Hepatocyte (in vitro differentiated cells): ENCODE measurements around the gene SKOR2. TPM values are rescaled to one million over a fixed set of nuclear protein-coding genes. Genes with fewer than 3 reads are reported as not detected.

Experiments
- DNase-seq: peaks from one replicate; pipeline ENCODE4 v3.0.0-alpha.2; 2016; ENCODE audit warnings: low spot score
- H2AFZ ChIP-seq: fragments of 200-600 bp; sonication (generic); 2 replicates; pipeline ENCODE4 v1.6.0; 2016; ENCODE audit warnings: antibody characterized with exemption, mild to moderate bottlenecking
- H3K27ac ChIP-seq: fragments of 200-600 bp; sonication (generic); 2 replicates; pipeline ENCODE4 v1.5.1; 2016; ENCODE audit warnings: mild to moderate bottlenecking
- H3K27me3 ChIP-seq: fragments of 200-600 bp; sonication (generic); 2 replicates; pipeline ENCODE4 v1.6.1; 2016
- H3K36me3 ChIP-seq: fragments of 200-600 bp; sonication (generic); replicated peaks from 2 replicates; pipeline ENCODE4 v1.5.1; 2016; ENCODE audit warnings: low read depth; ENCODE audit not compliant: insufficient read depth
- H3K4me1 ChIP-seq: fragments of 200-600 bp; sonication (generic); 2 replicates; pipeline ENCODE4 v1.5.1; 2016; ENCODE audit warnings: mild to moderate bottlenecking, moderate library complexity; ENCODE audit not compliant: insufficient read depth
- H3K4me2 ChIP-seq: fragments of 200-600 bp; sonication (generic); 2 replicates; pipeline ENCODE4 v1.6.0; 2016
- H3K4me3 ChIP-seq: fragments of 200-600 bp; sonication (generic); 2 replicates; pipeline ENCODE4 v1.5.1; 2016; ENCODE audit warnings: mild to moderate bottlenecking
- H3K79me2 ChIP-seq: fragments of 200-600 bp; sonication (generic); 2 replicates; pipeline ENCODE4 v1.6.0; 2017; ENCODE audit warnings: mild to moderate bottlenecking
- H3K9me2 ChIP-seq: fragments of 200-600 bp; sonication (generic); replicated peaks from 2 replicates; pipeline ENCODE4 v1.6.0; 2017; ENCODE audit warnings: mild to moderate bottlenecking; ENCODE audit not compliant: insufficient read depth
- H3K9me3 ChIP-seq: fragments of 200-600 bp; sonication (generic); 2 replicates; pipeline ENCODE4 v1.5.1; 2016; ENCODE audit warnings: low read depth, mild to moderate bottlenecking
- H4K20me1 ChIP-seq: fragments of 200-600 bp; sonication (generic); 2 replicates; pipeline ENCODE4 v1.6.0; 2016; ENCODE audit warnings: mild to moderate bottlenecking; ENCODE audit not compliant: insufficient read depth, poor library complexity, severe bottlenecking
- CTCF ChIP-seq: fragments of 200-600 bp; sonication (generic); IDR thresholded peaks from 2 replicates; pipeline ENCODE4 v1.5.1; 2016; ENCODE audit warnings: antibody characterized with exemption, mild to moderate bottlenecking; ENCODE audit not compliant: poor library complexity
- EZH2 ChIP-seq: fragments of 200-600 bp; sonication (generic); IDR thresholded peaks from 2 replicates; pipeline ENCODE4 v1.6.1; 2016; ENCODE audit warnings: antibody characterized with exemption, mild to moderate bottlenecking, borderline replicate concordance
- EZH2phosphoT487 ChIP-seq: fragments of 200-600 bp; sonication (generic); IDR thresholded peaks from one replicate; pipeline ENCODE4 v1.6.1; 2018; ENCODE audit warnings: antibody characterized with exemption, mild to moderate bottlenecking, low read depth, moderate library complexity; ENCODE audit not compliant: unreplicated experiment, severe bottlenecking
- WGBS: methylation state at CpG from one replicate; pipeline ENCODE4 v1.1.6; 2016; ENCODE audit warnings: low lambda C conversion rate; ENCODE audit errors: missing lambda C conversion rate; 5-methylcytosine and 5-hydroxymethylcytosine counted together
- polyA plus RNA-seq: library from polyadenylated mRNA; unstranded; fragments of >200 nt; fragmentation: Nextera tagmentation; extraction: Ambion mirVana; gene quantifications from 2 replicates; pipeline ENCODE4 v1.2.1, GENCODE V29; 2016
- total RNA-seq: library from RNA; depleted of rRNA; stranded (reverse); fragments of >200 nt; gene quantifications from 2 replicates; pipeline ENCODE4 v1.2.3, GENCODE V29; 2014

Gene SKOR2
- total and polyA plus RNA-seq, 2 experiments from 2014 or later, result not detected

- peak; percentile 44 for DNase-seq
- TF ChIP-seq EZH2 (peak; percentile 90), CTCF (peak; percentile 13), EZH2phosphoT487 (peak; percentile 67)
- 3% methylated on average over 59 of the region's 90 CpGs for WGBS
- peaks cover 93% of the 10 kb centered on the region for H3K27me3 ChIP-seq
- H2AFZ ChIP-seq, result no peak overlapping the region
- H3K79me2 ChIP-seq, result no peaks in the 10 kb centered on the region
- H3K4me1 ChIP-seq, result no peaks in the 10 kb centered on the region
- no peaks in the 10 kb centered on the region for H3K36me3 ChIP-seq
- H3K27ac ChIP-seq, result no peak overlapping the region
- no peaks in the 10 kb centered on the region for H3K9me3 ChIP-seq
- H3K4me2 ChIP-seq, result peak overlapping the region; percentile 66
- no peak overlapping the region for H3K4me3 ChIP-seq
- no peaks in the 10 kb centered on the region for H3K9me2 ChIP-seq
- no peaks in the 10 kb centered on the region for H4K20me1 ChIP-seq
These were observed 3.9 kb downstream of the SKOR2 start for GRCh38 chr18:47247416-47248114.

GRCh38 chr18:47247036-47247415 lies 4.4 kb downstream of the SKOR2 start:
- no peaks in the 10 kb centered on the region for H4K20me1 ChIP-seq
- H3K27ac ChIP-seq, result no peak overlapping the region
- no peaks in the 10 kb centered on the region for H3K9me2 ChIP-seq
- H3K36me3 ChIP-seq, result no peaks in the 10 kb centered on the region
- peak overlapping the region; percentile 66 for H3K4me2 ChIP-seq
- DNase-seq, result no peak
- 6% methylated on average over 12 of the region's 47 CpGs for WGBS
- H2AFZ ChIP-seq, result no peak overlapping the region
- no peaks in the 10 kb centered on the region for H3K9me3 ChIP-seq
- TF ChIP-seq CTCF, result no peak
- TF ChIP-seq EZH2, result no peak
- no peak for TF ChIP-seq EZH2phosphoT487
- H3K27me3 ChIP-seq, result peaks cover 93% of the 10 kb centered on the region
- H3K4me3 ChIP-seq, result no peak overlapping the region
- no peaks in the 10 kb centered on the region for H3K79me2 ChIP-seq
- H3K4me1 ChIP-seq, result no peaks in the 10 kb centered on the region

- no peak overlapping the region for H3K4me3 ChIP-seq
- no peaks in the 10 kb centered on the region for H3K9me3 ChIP-seq
- peaks cover 93% of the 10 kb centered on the region for H3K27me3 ChIP-seq
- peak overlapping the region; percentile 37 for H3K4me2 ChIP-seq
- H3K4me1 ChIP-seq, result no peaks in the 10 kb centered on the region
- no peaks in the 10 kb centered on the region for H3K79me2 ChIP-seq
- 5% methylated on average over 23 of the region's 47 CpGs for WGBS
- no peaks in the 10 kb centered on the region for H3K9me2 ChIP-seq
- H4K20me1 ChIP-seq, result no peaks in the 10 kb centered on the region
- no peaks in the 10 kb centered on the region for H3K36me3 ChIP-seq
- H2AFZ ChIP-seq, result no peak overlapping the region
- TF ChIP-seq EZH2phosphoT487 (peak; percentile 40), CTCF (no peak), EZH2 (peak; percentile 92)
- H3K27ac ChIP-seq, result no peak overlapping the region
- DNase-seq, result no peak
These were observed 5.2 kb downstream of the SKOR2 start for GRCh38 chr18:47246027-47246971.
